WERI-Rb-1 (cell line): ENCODE data around the gene PRKAR1B.

Source experiments
- DNase-seq: peaks from one replicate; pipeline ENCODE4 v3.0.0-alpha.2; 2020
- H3K27ac ChIP-seq: fragments of 250-450 bp; sonication (Bioruptor Pico); 2 replicates; pipeline ENCODE4 v1.5.1; 2020; ENCODE audit warnings: mild to moderate bottlenecking, moderate library complexity
- H3K27me3 ChIP-seq: fragments of 250-450 bp; sonication (Bioruptor Pico); 2 replicates; pipeline ENCODE4 v1.5.1; 2021; ENCODE audit warnings: mild to moderate bottlenecking, low read depth, moderate library complexity; ENCODE audit not compliant: insufficient read depth, severe bottlenecking
- H3K36me3 ChIP-seq: fragments of 250-450 bp; sonication (Bioruptor Pico); 2 replicates; pipeline ENCODE4 v1.5.1; 2020; ENCODE audit warnings: mild to moderate bottlenecking, moderate library complexity
- H3K4me3 ChIP-seq: 2 replicates; pipeline ENCODE4 v1.5.1; 2011; ENCODE audit warnings: low read depth, mild to moderate bottlenecking, control low read depth, low read length
- H3K9me3 ChIP-seq: fragments of 250-450 bp; sonication (Bioruptor Pico); 2 replicates; pipeline ENCODE4 v1.5.1; 2021; ENCODE audit warnings: mild to moderate bottlenecking, moderate library complexity; ENCODE audit not compliant: severe bottlenecking
- CTCF ChIP-seq: IDR thresholded peaks from 2 replicates; pipeline ENCODE4 v1.5.1; 2011; ENCODE audit warnings: low read depth, mild to moderate bottlenecking, control low read depth, inconsistent platforms, low read length

Gene PRKAR1B

GRCh38 chr7:627661-628401 lies 99.2 kb downstream of the PRKAR1B start:
- Histone ChIP-seq H3K9me3 (peaks cover 12% of the 10 kb centered on the region), H3K27ac (no peak overlapping the region), H3K27me3 (no peaks in the 10 kb centered on the region), H3K4me3 (no peak overlapping the region), H3K36me3 (no peaks in the 10 kb centered on the region)
- TF ChIP-seq CTCF, result no peak
- no peak for DNase-seq

- no peaks in the 10 kb centered on the region for H3K27me3 ChIP-seq
- no peaks in the 10 kb centered on the region; the same call in 1 of the 2 replicates for H3K36me3 ChIP-seq
- H3K27ac ChIP-seq, result no peak overlapping the region
- TF ChIP-seq CTCF, result no peak
- DNase-seq, result no peak
- peaks cover 18% of the 10 kb centered on the region for H3K9me3 ChIP-seq
- H3K4me3 ChIP-seq, result no peak overlapping the region
These were observed 101.6 kb downstream of the PRKAR1B start for GRCh38 chr7:625376-625971.

- Histone ChIP-seq H3K27ac (no peak overlapping the region), H3K4me3 (no peak overlapping the region), H3K9me3 (peaks cover 18% of the 10 kb centered on the region), H3K27me3 (no peaks in the 10 kb centered on the region), H3K36me3 (no peaks in the 10 kb centered on the region; the same call in 1 of the 2 replicates)
- no peak for DNase-seq
- no peak for TF ChIP-seq CTCF
These were observed 103.6 kb downstream of the PRKAR1B start for GRCh38 chr7:623464-623863.

- no peak for TF ChIP-seq CTCF
- DNase-seq, result no peak
- Histone ChIP-seq H3K36me3 (no peaks in the 10 kb centered on the region; the same call in 1 of the 2 replicates), H3K9me3 (peaks cover 18% of the 10 kb centered on the region), H3K27ac (no peak overlapping the region), H3K4me3 (no peak overlapping the region), H3K27me3 (no peaks in the 10 kb centered on the region)
These were observed 105.4 kb downstream of the PRKAR1B start for GRCh38 chr7:621572-622285.

- no peak for DNase-seq
- H3K9me3 ChIP-seq, result peaks cover 18% of the 10 kb centered on the region
- no peaks in the 10 kb centered on the region for H3K27me3 ChIP-seq
- H3K36me3 ChIP-seq, result no peaks in the 10 kb centered on the region; the same call in 1 of the 2 replicates
- no peak for TF ChIP-seq CTCF
- no peak overlapping the region for H3K4me3 ChIP-seq
- H3K27ac ChIP-seq, result no peak overlapping the region
These were observed 106.2 kb downstream of the PRKAR1B start for GRCh38 chr7:620885-621284.
